ENCODE data around the gene BLACAT1. TPM values are rescaled to one million over a fixed set of nuclear protein-coding genes. Genes with fewer than 3 reads are reported as not detected.

BLACAT1 gene
- total and polyA plus RNA-seq, 2 of the 8 experiments (the other 6 are each of a cell fraction or from before 2014, with no cell fraction given), result 3.5 to 10.5 TPM

GRCh38 chr1:205422993-205423642, 32.7 kb downstream of the BLACAT1 start:
- no peak overlapping the region for H2AFZ ChIP-seq (ENCODE audit: low read length)
- no peak overlapping the region for H2BK15ac ChIP-seq (ENCODE audit: low read length)
- H2BK120ac ChIP-seq (replicated peaks; ENCODE audit: low read depth, low read length), result no peak overlapping the region
- H3K4me3 ChIP-seq (ENCODE audit: extremely low read depth in 1 of 4, insufficient read depth in 2 of 4, low read depth in 3 of 4, low read length in 4 of 4), result no peak overlapping the region
- no peak overlapping the region for H3K9ac ChIP-seq (replicated peaks in 1 of 4; ENCODE audit: extremely low read depth in 1 of 4, low read depth in 3 of 4, low read length in 3 of 4)
- H4K91ac ChIP-seq (replicated peaks; ENCODE audit: insufficient read length, low read length), result no peak overlapping the region
- no peaks in the 10 kb centered on the region; a peak in 2 of 7 replicates for H3K27me3 ChIP-seq (replicated peaks in 1 of 4; ENCODE audit: control insufficient read depth in 3 of 4, extremely low read depth in 1 of 4, insufficient read depth in 3 of 4, low read length in 3 of 4)
- WGBS, 2 experiments (ENCODE audit: extremely low coverage in 1 of 2, insufficient coverage in 1 of 2, insufficient read length in 1 of 2, insufficient replicate concordance in 2 of 2, low coverage in 1 of 2, low lambda C conversion rate in 2 of 2, missing lambda C conversion rate in 1 of 2), result 90% methylated on average over 4 of the region's 4 CpGs; no CpG with 5 or more reads in 1 of the 2 experiments
- no peak overlapping the region for H2BK12ac ChIP-seq (ENCODE audit: low read depth, low read length)
- H4K8ac ChIP-seq (ENCODE audit: extremely low read depth, insufficient read depth, low read length), result no peak overlapping the region
- FAIRE-seq (no peak), DNase-seq (ENCODE audit: low read depth in 1 of 2, low spot score in 2 of 2) (no peak)
- no peak overlapping the region for H3K23ac ChIP-seq (ENCODE audit: insufficient read length)
- no peak overlapping the region for H3K56ac ChIP-seq (replicated peaks; ENCODE audit: insufficient read length, low read depth, low read length)
- H3K4ac ChIP-seq (replicated peaks; ENCODE audit: insufficient read length, low read depth, low read length), result no peak overlapping the region
- no peaks in the 10 kb centered on the region for H4K20me1 ChIP-seq (replicated peaks in 1 of 2; ENCODE audit: control insufficient read depth in 1 of 2, insufficient read depth in 2 of 2, low read length in 2 of 2)
- H2BK5ac ChIP-seq (ENCODE audit: low read depth, low read length), result no peak overlapping the region
- no peak overlapping the region for H3K14ac ChIP-seq (ENCODE audit: insufficient read length)
- no peak overlapping the region for H3K18ac ChIP-seq (ENCODE audit: extremely low read depth, low read length)
- H2BK20ac ChIP-seq (ENCODE audit: low read length), result no peak overlapping the region
- no peaks in the 10 kb centered on the region for H3K9me3 ChIP-seq (ENCODE audit: insufficient read depth in 2 of 2, low read depth in 1 of 2, low read length in 1 of 2)
- ChIA-PET CTCF (ENCODE audit: partially characterized antibody) (interaction anchor here (0.6 to 21.5 kb wide), 12 partner anchors 6 to 206 kb away, joined by 3 to 479 read pairs (median 8); partner anchors contain the start of genes BLACAT1 and LEMD1), POLR2A (ENCODE audit: partially characterized antibody) (interaction anchor here (1.3 kb wide), 1 partner anchor 12 kb away, joined by 3 read pairs; no protein-coding TSS in a partner anchor)
- no peak overlapping the region for H3K27ac ChIP-seq (ENCODE audit: low read depth, low read length)
- H3K79me1 ChIP-seq (ENCODE audit: low read depth, low read length), result no peaks in the 10 kb centered on the region
- H3K79me2 ChIP-seq (ENCODE audit: control insufficient read depth in 1 of 2, insufficient read depth in 2 of 2, low read length in 2 of 2), result no peaks in the 10 kb centered on the region
- H2AK5ac ChIP-seq (ENCODE audit: low read depth, low read length), result no peak overlapping the region
- peaks cover 0 to 7% (median 2%) of the 10 kb centered on the region in 4 experiments; a peak in 4 of 7 replicates for H3K4me1 ChIP-seq (replicated peaks in 1 of 4; ENCODE audit: control insufficient read depth in 3 of 4, insufficient read depth in 4 of 4, low read length in 3 of 4)
- H3K36me3 ChIP-seq (ENCODE audit: control insufficient read depth in 2 of 4, insufficient read depth in 4 of 4, low read length in 3 of 4), result no peaks in the 10 kb centered on the region
- H4K5ac ChIP-seq (ENCODE audit: insufficient read length, low read depth, low read length), result no peak overlapping the region
- H3K23me2 ChIP-seq (ENCODE audit: low read depth, low read length), result no peaks in the 10 kb centered on the region
- H3K4me2 ChIP-seq (ENCODE audit: insufficient read depth in 1 of 2, low read depth in 2 of 2, low read length in 2 of 2), result no peak overlapping the region
- TF ChIP-seq TCF12 (IDR thresholded peaks at IDR 0.05; ENCODE audit: low read depth, low read length) (no peak), CTCF (IDR thresholded peaks at IDR 0.05; ENCODE audit: control extremely low read depth in 1 of 3, insufficient read depth in 1 of 3, low read depth in 1 of 3, low read length in 3 of 3) (peak in 1 of 3 experiments; percentile 13; a peak in 1 of 4 replicates), E2F6 (IDR thresholded peaks at IDR 0.05) (no peak), RFX5 (IDR thresholded peaks at IDR 0.05; ENCODE audit: borderline replicate concordance, low read depth, low read length) (no peak), RAD21 (IDR thresholded peaks at IDR 0.05 in 1 of 2, conservative IDR thresholded peaks at IDR 0.05 in 1 of 2; ENCODE audit: low read depth in 2 of 2, low read length in 2 of 2) (peak; percentile 7 to 20; a peak in 3 of 4 replicates), SP4 (IDR thresholded peaks at IDR 0.05; ENCODE audit: low read length) (no peak)
